Activated CD4-positive, CD25-positive, alpha-beta regulatory T cell (primary cell): Measurements from ENCODE around the gene LRRC56.

Experiments used
- DNase-seq, 4 experiments: peaks; one replicate each; lab custom pipeline; 2025; lab: John Stamatoyannopoulos, UW

The LRRC56 gene, protein sequence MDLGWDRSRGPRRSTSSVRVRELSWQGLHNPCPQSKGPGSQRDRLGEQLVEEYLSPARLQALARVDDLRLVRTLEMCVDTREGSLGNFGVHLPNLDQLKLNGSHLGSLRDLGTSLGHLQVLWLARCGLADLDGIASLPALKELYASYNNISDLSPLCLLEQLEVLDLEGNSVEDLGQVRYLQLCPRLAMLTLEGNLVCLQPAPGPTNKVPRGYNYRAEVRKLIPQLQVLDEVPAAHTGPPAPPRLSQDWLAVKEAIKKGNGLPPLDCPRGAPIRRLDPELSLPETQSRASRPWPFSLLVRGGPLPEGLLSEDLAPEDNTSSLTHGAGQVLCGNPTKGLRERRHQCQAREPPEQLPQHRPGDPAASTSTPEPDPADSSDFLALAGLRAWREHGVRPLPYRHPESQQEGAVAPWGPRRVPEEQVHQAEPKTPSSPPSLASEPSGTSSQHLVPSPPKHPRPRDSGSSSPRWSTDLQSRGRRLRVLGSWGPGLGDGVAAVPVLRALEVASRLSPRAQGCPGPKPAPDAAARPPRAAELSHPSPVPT

DNA sequence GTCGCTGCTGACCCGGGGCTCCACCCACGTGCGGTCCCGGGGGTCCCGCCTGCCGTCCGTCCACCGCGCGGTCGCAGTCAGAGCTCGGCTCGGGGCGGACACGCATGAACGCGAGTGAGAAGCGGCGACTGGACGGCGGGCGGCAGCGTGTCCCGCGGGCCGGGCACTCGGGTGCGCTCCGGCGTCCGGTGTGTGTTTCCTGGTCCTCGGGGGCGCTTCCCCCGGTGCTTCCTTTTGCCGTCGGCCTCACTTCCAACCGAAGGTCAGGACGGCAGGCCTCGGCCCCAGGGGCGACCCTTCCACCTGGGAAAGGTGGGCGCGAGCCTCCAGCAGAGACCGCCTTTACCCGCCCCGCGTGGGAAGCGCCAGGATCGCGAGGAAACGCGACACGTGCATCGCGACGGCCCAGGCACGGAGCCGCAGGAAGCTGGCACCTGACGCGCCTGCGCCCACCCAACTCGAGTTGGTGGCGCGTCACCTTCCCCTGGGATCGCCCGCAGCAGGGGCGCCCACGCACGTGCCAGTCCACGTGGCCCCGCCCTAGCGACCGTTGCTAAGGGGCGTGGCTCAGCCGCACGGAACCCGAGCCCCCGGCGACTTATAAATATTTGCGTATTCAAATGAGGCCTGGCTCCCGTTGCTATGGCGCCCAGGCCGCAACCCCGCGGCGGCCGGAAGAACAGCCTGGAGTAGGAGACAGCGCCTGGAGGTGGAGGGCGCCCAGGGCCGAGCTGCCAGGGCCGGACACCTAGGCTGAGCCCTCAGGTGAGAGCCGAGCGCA, at the start of gene LRRC56:
LRRC56 (plus strand) TSS at position 687 of the 781 bp plus-strand sequence. CDS start 3,158 bp downstream, outside the sequence.
- DNase-seq = peak; percentile 79 to 87 (median 82)

DNA sequence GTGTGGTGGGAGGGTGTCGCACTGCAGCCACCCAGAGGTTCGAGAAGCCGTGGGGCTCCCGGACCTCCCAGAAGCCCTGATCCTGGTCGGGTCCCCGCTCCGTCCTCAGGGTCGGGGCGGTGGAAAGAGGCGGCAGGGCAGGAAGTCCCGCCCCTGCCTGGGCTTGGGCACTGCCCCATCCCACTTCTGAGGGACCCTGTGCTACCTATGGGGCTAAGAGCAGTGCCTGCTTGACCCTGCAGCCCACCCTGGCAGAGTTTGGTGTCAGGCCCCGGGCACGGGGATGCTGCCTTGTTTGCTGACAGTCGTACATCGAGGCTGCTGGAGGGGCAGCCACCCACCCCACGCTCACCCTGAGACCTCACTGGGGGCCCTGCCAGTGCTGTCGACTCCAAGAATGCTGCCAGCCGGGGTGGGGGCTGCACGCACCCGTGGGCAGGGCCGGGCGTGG, 49.7 kb upstream of the LRRC56 start:
- no peak for DNase-seq

DNA sequence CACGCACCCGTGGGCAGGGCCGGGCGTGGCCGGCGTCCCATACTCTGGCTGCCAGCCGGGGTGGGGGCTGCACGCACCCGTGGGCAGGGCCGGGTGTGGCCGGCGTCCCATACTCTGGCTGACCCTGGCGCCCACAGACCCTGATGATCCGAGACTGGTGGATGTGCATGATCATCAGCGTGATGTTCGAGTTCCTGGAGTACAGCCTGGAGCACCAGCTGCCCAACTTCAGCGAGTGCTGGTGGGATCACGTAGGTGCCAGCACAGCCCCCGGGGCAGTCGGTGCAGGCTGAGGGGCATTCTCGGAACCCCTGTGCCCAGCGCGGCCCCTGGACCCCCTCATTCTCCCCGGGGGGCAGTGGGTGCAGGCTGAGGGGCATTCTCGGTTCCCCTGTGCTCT, 49.3 kb upstream of the LRRC56 start:
- no peak for DNase-seq

DNA sequence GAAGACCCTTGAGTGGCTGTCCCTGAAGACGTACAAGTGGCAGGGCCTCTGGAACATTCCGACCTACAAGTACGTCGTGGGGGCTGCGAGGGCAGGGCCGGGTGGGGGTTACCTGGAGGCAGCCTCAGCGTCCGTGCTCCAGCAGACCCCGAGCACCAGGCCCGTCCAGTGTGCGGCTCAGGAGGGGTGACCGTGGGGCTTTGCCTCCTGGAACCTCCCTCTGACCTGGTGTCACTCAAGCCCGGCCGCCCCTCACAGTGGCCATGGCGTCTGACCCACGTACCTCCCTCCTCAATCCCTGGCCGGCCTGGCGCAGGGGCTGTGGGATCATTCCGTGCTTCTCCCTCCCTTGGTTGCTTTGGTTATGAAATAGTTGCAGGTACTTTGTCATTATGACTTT, 48.7 kb upstream of the LRRC56 start:
- no peak for DNase-seq

DNA sequence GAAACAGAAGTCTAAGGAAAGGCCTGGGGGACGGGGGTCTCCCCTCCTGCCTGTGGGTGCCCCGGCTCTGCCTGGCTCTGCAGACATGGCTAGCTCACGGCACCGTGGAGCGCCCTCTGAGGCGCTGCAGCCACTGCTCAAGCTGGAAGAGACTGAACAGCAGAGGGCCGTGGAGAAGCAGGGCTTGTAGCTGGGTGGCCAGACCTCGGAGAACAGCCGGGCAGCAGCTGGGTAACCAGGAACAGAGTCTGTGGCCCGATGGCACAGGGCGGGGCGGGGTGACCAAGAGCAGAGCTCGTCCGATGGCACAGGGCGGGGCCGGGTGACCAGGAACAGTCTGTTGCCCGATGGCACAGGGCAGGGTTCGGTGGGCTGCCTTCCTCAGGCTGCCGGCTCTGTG, 48.3 kb upstream of the LRRC56 start:
- no peak for DNase-seq

DNA sequence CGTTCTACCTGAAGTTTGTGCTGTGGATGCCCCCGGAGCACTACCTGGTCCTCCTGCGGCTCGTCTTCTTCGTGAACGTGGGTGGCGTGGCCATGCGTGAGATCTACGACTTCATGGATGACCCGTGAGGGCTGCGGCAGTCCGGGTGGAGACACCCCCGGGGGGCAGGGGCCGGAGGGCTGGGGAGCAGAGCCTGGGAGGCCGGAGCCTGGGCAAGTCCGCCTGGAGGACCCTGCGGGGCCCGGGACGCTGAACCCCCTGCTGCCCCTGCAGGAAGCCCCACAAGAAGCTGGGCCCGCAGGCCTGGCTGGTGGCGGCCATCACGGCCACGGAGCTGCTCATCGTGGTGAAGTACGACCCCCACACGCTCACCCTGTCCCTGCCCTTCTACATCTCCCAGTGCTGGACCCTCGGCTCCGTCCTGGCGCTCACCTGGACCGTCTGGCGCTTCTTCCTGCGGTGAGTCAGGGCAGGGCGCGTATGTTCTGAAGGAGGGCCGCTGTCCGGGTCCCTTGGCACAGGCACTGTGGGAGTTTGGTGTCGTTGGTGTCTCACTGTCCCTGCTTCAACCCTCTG, 47.6 kb upstream of the LRRC56 start:
- DNase-seq = no peak

DNA sequence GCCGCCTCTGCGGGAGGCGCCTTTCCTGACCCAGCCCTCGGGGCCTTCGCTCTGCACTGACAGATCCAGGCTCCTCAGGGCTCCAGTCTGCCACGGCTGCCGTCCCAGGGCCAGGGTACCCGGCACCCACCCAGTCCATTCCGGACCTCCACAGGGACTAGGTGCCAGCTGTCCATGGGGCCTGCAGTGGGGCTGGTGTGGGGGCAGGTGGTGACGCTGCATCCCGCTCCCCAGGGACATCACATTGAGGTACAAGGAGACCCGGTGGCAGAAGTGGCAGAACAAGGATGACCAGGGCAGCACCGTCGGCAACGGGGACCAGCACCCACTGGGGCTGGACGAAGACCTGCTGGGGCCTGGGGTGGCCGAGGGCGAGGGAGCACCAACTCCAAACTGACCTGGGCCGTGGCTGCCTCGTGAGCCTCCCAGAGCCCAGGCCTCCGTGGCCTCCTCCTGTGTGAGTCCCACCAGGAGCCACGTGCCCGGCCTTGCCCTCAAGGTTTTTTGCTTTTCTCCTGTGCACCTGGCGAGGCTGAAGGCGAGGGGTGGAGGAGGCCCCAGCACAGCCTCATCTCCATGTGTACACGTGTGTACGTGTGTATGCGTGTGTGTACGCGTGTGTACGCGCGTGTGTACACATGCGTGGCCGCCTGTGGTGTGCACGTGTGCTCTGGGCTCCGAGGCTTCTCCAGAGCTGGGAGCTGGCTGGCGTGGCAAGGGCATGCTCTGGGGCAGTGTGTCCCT, 47.0 kb upstream of the LRRC56 start:
- no peak for DNase-seq

DNA sequence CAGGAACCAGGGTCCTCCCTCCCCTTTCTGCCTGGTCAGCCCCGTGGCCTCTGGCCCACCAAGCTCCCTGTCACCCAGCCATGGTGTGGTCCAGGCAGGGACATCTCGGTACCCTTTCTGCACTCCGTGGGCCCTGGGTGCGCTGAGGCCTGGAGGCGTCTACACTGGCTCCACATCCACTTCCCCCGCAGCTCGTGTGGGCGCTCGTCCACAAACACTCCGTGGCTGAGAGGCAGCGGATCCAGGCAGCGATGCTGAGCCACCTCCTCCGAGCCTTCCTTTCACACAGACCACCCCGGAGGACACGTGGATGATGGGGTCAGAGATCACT, 46.4 kb upstream of the LRRC56 start:
- DNase-seq = no peak

DNA sequence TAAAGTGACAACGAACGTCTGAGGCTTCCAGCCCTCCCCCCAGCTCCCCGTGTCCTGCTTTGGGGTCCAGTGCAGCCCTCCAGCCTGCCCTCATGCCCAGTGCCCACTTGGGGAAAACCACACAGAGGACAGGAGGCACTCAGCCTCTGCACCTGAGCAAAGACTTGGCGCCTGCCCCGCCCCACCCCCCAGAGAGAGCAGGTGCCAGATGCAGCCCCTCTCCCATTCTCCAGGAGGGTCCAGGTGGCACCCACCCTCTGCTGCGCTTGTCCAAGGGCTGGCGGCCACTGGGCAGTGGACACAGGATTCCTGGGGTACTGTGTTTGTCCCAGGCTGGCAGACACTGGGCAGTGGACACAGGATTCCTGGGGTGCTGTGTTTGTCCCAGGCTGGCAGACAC, 46.0 kb upstream of the LRRC56 start:
- no peak for DNase-seq

DNA sequence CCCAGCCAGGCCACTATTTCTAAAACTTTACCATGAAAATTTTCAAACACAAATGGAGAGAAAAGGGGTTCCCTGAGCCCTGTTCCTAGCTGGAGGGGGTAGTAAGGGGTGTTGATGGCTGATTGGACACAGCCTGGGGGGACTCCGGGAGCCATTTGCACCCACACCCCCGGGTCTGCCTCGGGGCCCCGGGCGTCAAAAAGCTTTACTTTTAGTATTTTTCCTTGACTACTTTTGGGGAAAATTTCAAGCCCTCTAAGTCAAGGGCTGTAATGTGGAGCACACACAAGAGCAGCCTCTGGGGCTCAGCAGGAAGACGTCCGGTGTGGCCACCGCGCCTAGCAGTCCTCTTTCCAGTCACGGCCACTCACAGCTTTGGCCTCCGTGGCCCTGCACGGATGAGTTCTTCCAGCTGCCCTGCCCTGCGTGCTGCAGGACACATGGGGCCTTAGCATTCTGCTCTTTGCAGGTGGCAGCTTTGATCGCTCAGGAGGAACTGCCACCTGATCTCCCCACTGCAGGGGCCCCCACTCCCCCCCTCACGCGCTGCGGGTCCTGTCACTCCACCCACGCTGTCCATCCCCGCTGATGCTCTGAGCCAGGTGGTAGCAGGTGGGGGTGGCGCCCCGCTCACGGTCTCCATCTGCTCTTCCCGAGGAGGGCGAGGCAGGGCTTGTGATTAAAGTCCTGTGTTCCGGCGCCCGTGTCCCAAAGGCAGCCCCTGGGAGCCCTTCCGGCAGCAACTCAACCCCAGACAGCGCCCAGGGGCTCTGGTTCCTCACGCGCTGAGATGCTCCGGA, 44.7 kb upstream of the LRRC56 start:
- DNase-seq = no peak

DNA sequence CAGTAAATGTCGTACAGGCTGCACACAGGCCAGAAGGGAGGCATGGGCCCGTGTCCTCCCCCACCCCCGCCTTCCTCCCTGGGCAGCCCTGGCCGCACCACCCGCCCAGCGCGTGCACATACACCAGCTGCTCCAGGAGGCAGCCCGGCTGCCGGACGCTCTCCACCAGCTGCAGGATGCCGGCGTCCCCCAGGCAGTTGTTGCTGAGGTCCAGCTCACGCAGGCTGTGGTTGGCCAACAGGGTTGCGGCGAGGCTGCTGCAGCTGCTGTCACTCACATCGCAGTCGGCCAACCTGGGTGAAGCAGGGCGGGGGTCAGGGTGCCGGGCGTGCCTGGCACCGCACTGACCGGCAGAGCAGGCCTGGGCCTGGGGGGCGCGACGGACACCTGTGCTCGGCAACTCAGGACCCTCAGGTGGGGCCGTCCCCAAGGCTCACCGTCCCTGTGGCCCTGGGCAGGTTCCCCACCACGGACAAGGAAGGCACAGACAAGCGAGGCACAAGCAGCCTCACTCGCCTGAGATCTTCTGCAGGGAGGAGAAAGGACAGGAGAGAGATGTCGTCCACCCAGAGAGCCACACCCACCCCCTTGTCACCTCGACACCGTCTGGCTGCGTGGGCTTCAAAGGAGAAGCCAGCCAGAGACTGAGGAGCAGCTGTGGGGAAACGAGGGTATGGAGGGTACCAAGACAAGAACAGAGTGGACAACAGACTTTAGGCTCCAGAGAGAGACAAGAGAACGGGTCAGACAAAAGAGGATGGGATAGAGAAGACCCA, 42.4 kb upstream of the LRRC56 start:
- no peak for DNase-seq

DNA sequence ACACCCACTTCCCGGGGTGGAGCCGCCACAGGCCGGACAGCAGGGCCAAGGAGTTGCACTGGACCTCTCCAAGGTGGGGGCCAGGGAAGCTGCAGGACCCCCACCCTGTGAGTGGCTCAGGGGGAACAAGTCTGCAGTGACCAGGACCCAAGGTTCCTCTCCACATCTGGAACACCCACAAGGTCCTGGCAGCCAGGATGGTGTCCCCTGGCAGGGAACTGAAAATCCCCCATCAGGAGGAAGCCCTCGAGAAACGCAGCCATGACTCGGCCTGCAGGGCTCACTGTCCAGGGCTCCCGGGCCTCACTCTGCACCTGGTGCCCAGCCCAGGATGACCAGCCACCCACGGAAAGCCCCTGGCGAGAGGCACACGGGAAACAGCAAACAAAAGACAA, 41.8 kb upstream of the LRRC56 start:
- no peak for DNase-seq

DNA sequence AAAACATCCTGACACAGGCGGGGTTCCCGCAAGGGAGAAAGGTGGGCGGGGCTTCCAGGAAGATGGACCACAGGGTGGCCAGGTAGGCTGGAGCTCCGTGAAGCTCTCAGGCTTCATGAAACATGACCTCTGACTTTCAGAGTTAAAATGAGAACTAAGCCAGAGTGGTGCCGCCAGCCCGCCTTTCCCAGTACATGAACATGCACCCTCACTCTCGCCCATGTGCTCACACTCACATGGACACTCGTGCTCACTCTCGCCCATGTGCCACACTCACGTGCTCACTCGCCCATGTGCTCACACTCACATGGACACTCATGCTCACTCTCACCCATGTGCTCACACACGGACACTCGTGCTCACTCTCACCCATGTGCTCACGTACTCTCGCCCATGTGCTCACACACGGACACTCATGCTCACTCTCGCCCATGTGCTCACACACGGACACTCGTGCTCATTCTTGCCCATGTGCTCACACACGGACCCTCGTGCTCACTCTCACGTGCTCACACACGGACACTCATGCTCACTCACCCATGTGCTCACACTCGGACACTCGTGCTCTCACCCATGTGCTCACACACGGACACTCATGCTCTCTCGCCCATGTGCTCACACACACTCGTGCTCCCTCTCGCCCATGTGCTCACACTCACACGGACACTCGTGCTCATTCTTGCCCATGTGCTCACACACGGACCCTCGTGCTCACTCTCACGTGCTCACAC, 40.3 kb upstream of the LRRC56 start:
- DNase-seq = no peak

DNA sequence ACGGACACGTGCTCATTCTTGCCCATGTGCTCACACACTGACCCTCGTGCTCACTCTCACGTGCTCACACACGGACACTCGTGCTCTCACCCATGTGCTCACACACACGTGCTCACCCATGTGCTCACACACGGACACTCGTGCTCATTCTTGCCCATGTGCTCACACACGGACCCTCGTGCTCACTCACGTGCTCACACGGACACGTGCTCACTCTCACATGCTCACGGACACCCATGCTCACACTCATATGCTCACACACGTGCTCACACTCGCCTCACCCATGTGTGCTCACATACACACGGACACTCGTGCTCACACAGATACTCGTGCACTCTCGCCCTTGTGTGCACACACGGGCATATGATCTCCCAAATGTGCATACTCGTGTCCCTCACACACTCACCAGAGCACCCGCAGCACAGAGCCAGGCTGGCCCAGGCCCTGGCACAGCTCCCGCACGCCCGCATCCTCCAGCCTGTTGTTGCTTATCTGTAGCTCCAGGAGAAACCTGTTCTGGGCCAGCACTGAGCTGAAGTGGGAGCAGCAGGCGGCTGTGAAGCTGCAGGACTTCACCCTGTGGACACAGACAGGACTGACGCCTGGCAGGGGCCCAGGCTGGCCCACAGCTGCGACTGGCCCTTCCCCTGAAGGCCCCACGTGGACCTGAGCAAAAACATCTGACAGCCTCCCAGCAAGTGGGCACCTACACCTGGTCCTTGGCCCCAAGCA, 39.6 kb upstream of the LRRC56 start:
- no peak for DNase-seq

DNA sequence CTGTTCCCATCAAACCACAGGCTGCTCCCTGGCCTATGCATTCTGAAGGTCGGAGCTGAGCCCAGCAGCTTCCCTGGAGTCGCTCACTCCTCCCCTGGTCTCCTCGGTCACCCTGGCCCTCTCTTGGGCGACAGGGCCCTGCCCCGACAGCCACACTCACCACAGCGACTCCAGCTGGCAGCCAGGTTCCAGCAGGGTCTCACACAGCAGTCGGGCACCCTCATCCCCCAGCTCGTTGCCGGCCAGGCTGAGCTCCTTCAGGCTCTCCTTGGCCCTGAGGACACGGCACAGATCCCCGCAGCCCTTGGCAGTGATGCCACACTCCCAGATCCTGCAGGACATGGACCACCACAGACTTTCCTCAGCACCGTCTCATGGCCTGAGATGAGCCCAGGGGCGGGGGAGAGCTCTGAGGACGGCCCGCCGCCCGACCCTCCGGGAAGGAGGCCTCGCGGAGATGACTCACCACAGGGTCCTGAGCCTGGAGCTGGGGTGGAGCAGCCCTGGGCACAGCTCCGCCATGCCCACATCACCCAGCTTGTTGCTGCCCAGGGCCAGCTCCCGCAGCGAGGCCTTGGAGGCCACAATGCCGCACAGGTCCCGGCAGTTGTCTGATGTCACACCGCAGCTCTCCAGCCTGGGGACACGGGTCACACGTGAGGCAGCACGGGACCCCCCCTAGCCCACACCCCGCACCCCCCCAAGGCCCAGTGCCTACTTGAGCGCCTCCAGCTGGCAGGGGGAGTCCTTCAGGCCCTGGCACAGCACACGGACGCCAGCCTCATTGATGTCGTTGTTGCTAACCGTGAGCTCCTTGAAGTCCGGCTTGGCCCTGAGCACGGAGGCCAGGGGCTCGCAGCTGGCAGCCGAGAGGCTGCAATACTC, 38.8 kb upstream of the LRRC56 start:
- DNase-seq = no peak

DNA sequence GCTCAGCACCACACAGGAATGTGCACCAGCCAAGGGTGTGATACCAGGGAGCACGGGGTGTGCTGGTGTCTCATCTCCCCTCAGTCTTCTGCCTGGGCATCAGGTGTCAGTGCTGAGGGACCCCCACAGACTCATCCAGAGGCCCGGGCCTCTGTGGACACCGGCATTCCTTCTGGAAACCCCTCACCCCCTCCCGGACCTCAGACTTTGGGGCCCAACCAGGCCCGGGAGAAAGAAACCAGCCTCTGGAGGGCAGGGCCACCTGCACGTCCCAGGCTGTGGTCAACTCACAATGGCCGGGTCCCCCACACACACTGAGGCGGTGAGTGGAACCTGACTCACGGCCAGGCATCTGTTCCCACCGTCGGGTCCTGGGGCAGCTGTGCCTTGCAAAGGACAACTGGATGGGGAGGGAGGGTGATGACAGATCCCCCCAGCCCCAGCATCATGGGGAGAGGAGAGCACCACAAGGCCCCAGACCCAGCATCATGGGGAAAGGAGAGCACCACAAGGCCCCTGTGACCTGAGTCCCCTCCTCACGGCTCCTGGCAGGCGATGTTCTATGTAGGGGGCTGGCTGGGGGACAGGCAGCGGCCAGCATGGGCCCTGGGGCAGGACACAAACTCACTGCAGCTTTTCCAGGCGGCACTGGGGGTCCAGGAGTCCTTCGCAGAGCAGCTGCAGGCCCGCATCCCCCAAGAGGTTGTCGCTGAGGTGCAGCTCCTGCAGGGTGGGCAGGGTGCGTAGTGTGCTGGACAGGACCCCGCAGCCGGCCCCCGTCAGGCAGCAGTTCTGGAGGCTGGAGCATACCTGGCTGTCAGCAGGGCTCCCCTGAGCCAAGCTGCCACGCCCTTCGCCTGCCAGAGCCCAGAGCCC, 37.9 kb upstream of the LRRC56 start:
- DNase-seq = no peak
